ENCODE measurements around the gene SARDH.
"Not testable (repeated sequence)": the region's sequence is repeated elsewhere in the genome, so short reads cannot be mapped to it uniquely, and the experiment has no call there.

The SARDH gene

DNA sequence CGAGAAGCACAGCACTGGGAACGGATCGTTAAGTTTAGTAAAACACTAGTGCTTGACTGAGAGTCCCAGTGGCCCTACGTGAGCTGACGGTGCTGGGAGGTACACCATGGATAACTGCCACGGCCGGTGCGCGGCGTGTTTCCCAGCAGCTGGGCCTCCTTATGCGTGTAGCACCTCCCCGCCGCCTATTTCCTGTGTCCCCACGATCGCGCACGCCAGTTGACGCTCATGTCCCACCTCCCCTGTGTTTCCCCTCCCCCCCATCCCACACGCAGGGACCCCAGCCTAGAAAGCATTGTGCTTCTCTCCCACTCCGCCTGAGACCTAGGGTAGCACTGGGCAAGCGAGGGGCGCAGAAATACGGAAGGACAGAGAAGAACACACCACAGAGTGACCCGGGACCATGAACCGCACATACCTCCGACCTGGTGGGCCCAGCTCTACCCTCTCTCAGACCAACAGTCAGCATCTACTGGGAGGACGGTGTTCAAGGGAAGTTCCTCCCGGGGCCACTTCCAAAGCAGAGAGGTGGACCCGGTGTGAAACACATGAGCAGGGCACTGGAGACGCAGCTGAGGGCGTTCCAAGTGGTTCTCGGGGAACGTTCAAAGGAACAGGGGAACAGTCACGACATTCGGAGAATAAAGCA lies 56.4 kb downstream of the SARDH start:
- DNase-seq = no peak

DNA sequence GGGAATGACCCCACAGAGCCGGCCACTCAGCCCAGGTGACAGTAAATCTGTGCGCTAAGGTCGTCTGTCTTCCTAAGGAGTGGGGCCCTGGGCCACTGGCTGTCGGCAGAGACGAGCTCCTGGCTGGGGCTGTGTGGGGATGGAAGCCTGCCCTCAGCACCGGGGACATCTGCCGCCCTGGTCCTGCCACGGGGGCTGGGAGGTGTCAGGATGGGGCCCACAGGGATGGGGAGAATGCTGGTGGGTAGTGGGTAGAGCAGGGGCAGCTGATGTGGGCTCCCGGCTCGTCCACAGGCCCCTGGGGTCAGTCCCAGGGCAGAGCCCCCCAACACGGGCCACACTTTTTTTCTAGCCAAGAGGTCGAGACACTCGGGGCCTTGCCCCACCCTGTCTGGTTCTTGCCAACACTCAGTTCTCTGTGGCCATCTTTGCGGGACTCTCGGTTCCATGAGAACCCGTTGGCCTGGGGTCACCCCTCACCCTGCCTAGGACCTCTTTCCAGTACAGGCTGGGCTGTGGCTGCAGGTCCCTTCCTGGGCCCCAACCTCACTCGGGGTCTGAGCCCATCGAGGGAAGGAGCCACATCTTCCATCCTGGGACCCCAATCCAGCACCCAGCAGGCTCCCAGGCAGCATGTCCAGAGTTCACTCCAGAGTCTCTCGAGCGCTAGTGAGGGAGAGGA lies 57.0 kb downstream of the SARDH start:
- DNase-seq = no peak

DNA sequence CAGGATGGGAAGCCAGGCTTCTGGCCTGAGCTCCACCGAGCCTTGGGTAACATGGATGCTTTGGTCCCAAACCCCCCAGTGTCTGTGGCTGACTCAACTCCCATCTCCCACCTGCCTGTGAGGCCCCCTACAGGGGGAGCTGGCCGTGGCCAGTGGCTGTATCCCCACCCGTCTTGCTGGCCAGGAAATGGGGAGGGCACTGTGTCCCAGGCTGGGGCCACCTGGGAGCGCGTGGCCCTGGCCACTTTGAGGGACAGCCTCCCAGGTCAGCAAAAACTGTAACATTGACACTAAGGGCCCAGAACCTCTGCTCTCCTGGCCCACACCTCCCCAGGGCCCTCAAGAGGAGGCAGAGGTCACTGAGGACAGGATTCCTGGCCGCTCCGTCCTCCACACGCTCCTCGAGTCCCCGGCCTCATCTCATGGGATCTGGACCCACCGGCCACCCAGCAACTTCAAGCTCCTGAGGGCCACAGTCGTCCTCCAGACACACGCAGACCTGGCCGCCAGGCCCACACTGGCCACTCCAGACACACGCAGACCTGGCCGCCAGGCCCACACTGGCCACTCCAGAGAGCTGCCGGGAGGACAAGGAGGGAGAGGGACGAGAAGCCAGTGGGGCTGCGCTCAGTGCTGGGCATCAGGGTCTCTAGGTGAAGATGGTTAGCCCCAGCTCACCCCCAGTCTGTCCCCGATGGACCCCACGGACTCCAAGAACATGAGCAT lies 57.7 kb downstream of the SARDH start:
- no peak for DNase-seq

DNA sequence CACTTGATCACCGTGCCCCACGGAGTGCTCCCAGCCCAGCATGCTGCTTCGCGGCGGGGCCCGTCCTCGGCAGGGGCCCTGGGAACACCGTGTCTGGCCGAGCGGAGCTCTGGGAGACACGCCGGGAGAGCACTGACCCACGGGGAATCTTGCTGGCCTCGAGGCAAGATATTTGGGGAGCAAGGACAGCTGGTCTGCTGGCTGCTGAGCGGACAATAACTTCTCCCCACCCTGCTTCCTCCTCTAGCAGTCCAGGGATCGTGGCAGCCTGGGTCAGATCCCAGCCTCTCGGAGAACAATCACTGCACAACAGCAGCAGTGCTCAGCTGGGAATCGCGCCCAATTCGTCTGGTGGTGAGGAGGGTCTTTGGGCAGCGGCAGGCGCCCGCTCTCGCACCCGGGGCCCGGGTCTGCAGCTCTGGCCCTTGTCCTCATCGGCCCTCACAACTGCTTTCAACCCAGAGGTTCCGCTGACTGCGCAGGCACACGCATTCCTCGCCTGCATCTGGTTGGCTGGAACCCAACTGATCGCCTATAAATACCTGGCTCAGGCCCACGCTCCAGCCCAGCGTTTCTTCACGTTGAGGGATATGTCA lies 58.6 kb downstream of the SARDH start:
- DNase-seq = no peak

- DNase-seq = no peak
These were observed 59.1 kb downstream of the SARDH start for GRCh38 chr9:133679056-133679455.

GRCh38 chr9:133677126-133678010 lies 60.8 kb downstream of the SARDH start:
- DNase-seq = peak; percentile 70 to 74

DNA sequence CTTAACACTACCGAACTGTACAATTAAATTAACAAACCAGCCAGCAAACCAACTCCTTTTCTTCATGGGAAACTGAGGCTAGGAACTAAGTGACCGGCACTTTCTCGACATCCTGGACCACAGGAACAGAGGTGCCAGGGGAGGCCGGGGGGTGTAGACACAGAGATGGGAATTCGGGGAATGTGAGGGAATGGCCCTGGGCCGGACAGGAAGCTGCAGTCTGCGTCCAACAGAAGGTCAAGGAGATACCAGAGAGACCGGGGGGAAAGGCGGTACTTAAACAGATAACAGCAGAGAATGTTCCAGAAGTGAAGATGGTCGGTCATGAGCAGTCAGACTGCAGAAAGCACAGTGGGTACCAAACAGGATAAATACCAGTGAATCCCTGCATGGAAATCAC lies 61.7 kb downstream of the SARDH start:
- no peak for DNase-seq

DNA sequence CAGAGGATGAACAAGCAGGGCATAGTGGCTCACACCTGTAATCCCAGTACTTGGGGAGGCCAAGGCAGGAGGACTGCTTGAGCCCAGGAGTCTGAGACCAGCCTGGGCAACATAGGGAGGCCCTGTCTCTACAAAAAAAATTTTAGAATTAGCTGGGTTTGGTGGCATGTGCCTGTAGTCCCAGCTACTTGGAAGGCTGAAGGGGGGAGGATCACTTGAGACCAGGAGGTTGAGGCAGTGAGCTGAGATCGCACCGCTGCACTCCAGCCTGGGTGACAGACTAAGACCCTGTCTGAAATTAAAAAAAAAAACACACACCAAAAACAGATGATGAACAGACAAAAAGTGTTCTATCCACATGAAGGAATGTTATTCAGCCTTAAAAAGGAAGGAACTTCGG lies 62.4 kb downstream of the SARDH start:
- not testable (repeated sequence) for DNase-seq

- no peak for DNase-seq
These were observed 64.1 kb downstream of the SARDH start for GRCh38 chr9:133674091-133674490.

DNA sequence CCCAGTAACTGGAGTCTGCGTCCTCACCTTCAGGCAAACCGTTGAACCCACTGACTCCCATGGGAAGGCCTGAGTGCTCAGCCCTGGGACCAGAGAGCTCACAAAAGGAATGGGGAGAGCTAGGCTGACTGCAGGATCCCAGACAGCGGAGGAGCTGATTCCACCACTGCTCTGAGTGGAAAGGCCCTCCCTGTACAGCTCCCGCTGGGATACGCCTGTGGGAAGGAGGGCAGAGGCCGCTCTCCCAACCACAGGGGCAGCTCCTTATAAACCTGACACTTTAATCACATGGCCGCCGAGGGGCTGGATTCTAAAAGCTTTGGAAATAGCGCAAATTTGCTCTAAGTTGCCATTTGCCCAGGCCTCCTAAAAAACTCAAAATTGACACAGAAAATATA lies 64.9 kb downstream of the SARDH start:
- no peak for DNase-seq

DNA sequence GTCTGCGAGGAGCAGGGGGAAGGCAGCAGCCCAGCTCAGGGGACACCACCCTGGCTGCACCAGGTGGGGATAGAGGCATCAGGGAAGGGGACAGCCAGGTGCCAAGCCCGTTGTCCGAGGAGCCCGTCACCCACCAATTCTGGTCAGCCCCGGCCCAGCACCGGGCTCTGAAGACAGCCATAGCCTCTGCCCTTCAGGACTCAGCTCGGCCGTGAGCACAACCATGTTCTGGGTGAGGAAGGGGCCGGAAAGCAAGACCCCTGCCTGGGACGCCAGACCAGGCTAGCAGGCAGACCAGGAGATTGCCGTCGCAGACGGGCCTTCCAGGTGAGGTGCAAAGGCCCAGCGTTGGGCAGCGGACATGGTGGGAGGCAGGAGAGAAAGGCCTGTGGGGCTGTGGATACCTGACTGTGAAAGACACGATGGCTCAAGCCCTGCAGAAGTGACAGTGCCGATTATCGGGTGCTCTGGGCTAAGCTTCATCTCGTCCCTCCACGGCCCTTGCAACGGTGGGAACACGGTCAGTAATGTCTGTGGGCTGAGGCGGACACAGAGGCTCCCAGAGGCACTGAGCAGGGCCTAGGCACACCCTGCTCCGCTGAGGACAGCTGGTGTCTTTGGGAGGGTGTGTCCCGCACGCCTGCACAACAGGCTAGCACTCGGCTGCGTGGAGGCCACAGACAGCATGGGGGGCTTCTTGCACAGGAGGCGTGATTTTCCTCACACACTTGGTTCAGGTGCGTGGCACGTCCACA lies 65.5 kb downstream of the SARDH start:
- DNase-seq = no peak

DNA sequence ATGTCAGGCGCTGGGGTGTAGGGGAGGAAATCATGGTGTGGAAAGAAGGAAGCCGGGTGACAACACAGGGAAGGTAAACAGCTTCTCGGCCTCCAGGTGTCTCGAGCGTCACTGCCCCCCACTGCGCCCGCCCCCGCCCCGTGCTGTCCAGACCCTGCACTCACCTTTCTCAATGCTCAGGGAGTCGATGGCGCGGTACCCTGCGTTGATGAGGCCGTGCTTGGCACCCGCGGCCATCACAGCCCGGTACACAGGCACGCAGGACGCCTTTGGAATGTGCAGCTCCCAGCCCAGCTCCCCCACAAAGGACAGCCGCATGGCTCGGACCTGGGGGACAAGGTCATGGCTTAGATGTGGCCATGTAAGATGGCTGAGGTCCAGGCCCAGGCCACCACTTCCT lies 66.8 kb downstream of the SARDH start:
- no peak for DNase-seq

- no peak for DNase-seq
These were observed 67.7 kb downstream of the SARDH start for GRCh38 chr9:133670466-133670865.

DNA sequence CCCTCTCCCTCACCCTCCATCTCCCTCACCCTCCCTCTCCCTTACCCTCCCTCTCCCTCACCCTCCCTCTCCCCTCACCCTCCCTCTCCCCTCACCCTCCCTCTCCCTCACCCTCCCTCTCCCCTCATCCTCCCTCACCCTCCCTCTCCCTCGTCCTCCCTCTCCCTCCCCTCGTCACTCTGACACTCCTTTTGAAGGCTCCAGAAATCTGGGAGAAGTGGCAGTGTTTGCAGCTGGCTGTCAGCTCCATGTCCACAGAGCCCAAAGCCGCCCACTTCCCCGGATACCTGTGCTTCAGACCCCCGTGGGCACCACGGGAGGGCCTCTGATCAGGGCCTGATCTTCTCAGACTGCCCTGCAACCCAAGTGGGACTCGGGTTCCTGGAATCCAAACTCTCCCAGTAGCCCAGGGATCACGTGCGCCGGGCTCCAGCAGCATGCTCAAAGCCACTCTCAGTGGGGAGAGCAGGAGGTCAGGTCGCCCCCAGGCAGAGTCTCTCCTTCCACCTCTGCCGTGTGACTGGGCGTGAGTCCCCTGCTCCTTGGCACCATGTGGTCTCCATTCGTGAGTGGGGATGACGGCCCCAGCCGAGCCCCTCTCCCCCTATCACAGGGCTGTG lies 68.9 kb downstream of the SARDH start:
- DNase-seq = no peak

DNA sequence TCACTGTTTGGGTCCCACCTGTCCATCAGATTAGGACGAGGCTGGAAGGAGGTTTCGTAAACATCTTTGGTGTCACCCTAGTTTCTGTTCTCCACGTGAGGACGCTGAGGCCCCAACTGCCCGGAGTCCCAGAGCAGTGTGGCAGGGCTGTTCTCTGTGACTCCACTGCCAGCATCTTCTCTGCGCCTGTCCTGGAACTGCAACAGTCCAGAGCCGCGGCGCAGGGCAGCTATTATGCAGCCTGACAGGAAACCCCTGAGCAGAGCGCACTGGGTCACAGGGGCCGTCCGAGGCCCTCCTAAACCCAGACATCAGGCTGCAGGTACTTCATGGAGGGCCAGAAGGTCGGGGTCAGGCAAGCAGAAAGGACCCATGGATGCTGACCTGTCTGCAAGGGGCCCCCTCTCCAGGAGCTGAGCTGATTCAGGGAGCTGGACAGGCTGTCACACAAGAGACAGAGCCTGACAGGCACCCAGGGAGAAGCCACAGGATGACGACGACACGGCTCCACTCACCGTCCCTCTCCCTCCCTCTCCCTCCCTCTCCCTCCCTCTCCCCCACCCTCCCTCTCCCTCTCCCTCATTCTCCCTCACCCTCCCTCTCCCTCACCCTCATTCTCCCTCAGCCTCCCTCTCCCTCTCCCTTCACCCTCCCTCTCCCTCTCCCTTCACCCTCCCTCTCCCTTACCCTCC lies 70.2 kb downstream of the SARDH start:
- DNase-seq = no peak

- DNase-seq = no peak
These were observed 71.3 kb downstream of the SARDH start for GRCh38 chr9:133666845-133667244.

GRCh38 chr9:133666387-133666786 lies 71.8 kb downstream of the SARDH start:
- DNase-seq = no peak

- DNase-seq = no peak
These were observed 72.6 kb downstream of the SARDH start for GRCh38 chr9:133665535-133665934.

GRCh38 chr9:133665096-133665495 lies 73.1 kb downstream of the SARDH start:
- DNase-seq = no peak

GRCh38 chr9:133664173-133665050 lies 73.7 kb downstream of the SARDH start:
- DNase-seq = no peak

Measured in CD4-positive, alpha-beta T cell treated with Interleukin-4 for 1 hour (primary cell).